ENCODE data around the gene C20orf202.
"Not testable (repeated sequence)": the region's sequence is repeated elsewhere in the genome, so short reads cannot be mapped to it uniquely, and the experiment has no call there.

The C20orf202 gene

DNA sequence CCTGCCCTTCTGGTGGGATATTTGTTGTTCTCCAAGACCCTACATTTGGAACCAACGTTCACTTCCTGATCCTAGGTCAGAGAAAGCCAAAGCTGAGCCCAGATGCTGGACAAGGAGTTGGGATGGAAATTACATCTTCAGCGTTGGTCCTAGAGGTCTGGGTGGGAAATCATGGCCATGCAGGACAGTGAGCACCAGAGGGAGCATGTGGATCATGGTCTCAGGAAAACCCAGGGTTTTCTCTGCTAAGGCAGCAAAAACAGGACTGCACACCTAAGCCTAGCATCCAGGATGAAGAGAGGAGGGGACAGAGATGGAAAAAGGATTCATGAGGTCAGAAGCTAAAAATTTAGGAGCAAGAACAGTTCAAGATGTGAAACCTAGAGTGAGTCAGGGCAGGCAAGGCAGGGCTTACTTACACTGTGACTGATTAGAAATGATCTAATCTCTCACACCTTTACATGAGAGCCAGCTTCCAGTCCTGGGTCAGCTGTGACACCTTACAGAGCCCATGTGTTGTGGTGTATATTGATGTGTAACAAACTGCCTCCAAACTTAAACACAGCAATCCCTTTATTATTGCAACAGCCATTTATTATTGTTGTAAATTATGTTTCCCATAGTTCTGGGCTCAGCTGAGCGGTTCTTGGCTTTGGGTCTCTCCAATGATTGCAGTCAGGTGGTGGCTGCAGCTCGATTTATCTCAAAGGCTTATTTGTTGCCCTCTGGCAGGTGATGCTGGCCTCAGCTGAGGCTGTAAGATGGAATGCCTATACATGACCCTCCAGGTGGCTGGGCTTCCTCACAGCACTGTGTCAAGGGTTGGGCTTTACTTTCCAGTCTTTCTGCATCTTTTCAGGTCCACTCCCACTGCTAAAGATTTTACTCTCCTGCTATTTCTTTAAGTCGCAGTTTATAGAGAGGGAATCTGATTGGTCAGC, 6.5 kb downstream of the C20orf202 start:
- no peak for DNase-seq

DNA sequence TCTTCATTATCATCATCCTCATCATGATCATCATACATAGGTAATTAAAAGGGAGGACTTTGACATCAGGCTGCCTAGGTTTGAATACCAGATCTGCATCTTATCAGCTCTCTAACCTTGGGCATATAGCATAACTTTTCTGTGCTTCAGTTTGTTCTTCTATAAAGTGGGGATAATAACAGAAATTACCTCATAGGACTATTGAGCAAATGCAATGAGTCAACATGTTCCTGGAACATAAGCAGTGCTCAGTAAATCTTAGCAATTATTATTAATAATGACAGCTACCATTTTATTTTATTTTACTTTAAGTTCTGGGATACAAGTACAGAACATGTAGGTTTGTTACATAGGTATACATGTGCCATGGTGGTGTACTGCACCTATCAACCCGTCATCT, 7.2 kb downstream of the C20orf202 start:
- peak; percentile 41 to 53 for DNase-seq

GRCh38 chr20:1212023-1212422, 8.8 kb downstream of the C20orf202 start:
- DNase-seq, result peak; percentile 54 to 75

GRCh38 chr20:1212607-1213396, 9.5 kb downstream of the C20orf202 start:
- DNase-seq, result peak; percentile 69 to 81

- DNase-seq, result no peak
These were observed 11.6 kb downstream of the C20orf202 start for GRCh38 chr20:1214838-1215261.

DNA sequence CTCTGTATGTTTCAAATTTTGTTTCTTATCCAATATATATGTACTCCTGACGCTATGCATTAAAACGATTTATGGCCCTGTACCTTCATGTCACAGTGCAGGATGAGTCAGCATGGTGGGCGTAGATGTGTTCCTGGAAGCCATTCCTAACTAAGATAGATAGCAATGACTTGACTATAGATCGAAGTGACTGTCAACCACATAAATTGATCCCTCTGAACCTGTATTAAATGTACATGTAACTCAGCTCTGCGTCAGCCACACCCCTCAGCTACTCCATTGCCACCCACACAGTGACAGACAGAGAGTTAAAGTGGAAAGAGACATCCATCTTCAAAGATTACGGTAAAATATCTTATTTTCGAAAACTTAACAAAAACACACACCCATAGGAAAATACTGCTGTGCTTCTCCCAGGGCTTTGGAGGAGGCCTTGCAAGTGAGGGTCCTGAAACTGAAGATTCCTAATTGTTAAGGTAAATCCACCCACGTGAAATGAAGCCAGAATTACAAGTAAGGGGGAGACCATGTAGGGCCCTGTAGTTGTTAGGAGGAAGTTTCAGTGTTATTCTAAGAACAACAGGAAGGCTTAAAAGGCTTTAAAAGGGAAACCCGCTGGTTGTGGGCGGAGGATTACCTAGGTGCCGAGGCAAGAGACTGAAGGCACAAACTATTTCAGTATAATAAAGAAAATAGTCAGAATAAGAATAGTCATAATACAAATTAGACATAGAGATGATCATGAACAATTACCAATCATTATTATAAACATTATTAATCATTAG, 12.3 kb downstream of the C20orf202 start:
- DNase-seq, result peak; percentile 16 to 40

GRCh38 chr20:1216527-1217427, 13.5 kb downstream of the C20orf202 start:
- DNase-seq, result not testable (repeated sequence)

DNA sequence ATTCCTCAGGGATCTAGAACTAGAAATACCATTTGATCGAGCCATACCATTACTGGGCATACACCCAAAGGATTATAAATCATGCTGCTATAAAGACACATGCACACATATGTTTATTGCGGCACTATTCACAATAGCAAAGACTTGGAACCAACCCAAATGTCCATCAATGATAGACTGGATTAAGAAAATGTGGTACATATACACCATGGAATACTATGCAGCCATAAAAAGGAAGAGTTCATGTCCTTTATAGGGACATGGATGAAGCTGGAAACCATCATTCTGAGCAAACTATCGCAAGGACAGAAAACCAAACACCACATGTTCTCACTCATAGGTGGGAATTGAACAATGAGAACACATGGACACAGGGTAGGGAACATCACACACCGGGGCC, 19.5 kb downstream of the C20orf202 start:
- DNase-seq, result not testable (repeated sequence)

GRCh38 chr20:1224205-1224890, 21.1 kb downstream of the C20orf202 start:
- DNase-seq, result no peak

DNA sequence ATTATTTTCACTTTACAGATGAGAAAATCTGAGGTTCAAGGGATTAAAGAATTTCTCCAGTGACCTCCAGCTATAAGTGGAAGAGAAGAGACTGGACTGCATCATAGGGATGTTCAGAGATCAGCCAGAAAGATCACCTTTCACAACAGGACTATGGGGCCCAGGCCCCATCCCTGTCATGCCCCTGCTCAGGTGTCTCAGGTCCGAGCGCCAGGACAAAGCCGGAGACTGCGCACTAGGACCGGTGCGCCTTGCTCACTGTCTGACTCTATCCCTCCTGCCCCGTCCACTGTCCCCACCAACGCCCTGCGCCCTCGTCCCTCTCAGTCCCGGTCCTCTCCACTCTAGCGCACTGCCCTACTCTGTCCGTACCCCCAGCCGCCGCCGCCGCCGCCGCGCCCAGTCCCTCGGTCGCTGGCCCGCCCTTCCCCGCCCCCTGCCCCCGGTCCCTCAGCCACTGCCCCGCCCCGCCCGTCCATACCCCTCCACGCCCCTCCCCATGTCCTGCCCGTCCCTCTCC, 22.1 kb downstream of the C20orf202 start:
- DNase-seq, result no peak

DNA sequence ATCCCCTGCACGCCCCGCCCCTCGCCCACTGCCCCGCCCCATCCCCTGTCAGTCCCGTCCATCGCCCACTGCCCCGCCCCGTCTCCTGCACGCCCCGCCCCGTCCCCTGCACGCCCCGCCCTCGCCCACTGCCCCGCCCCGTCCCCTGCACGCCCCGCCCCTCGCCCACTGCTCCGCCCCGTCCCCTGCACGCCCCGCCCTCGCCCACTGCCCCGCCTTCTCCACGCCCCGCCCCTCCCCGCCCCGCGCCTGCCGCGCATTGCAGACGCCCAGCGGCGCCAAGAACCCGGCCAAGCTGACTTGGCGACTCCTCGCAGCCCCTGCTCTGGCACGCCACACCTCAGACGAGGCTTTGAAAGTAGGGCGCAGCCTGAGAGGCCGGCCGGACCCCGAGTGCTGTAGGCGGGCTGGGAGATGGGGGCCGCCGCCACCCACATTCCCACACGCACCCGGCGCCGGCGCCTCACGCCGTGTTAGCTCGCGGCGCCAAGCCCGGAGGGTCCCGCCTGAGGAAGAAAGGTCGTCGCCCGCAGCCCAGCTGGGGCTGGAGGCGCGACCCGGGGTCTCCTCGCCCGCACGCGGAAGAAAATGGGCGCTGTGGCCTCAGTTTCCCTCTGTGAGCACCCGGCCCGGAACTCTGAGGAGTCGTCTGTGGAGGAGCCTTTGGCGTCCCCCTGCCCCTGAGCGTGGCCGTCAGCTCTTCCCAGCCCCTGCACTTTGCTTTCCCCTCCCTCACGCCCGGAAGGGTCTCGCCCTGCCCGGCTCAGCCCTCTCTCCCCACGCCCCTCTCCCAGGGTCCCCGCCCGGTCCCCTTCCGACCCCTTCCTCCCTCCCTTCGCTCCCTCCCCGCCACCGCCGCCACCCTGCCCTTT, 22.8 kb downstream of the C20orf202 start, which contains the start of gene RAD21L1:
Gene RAD21L1, plus strand, starts transcription at position 262 of the 872 bp plus-strand sequence. CDS start 2,410 bp downstream, outside the sequence.
- DNase-seq, result peak; percentile 33 to 64

DNA sequence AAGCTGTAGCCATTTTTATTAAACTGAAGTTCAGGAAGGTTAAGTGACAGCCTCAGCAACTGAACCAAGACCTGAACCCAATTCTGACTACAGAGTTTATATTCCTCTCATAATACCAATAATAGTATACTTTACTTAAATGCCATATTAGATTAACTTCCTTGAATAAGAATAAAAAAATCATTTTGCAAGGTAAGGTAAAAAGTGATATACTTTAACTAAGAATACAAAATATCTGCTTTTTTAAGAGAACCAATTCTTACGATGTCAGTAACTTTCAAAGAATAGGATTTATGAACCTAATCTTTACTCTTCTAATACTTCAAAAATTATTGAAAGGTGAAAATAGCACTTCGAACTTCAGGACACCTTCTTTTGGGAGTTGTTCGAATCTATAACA, 26.3 kb downstream of the C20orf202 start:
- DNase-seq, result no peak

- DNase-seq, result no peak
These were observed 29.2 kb downstream of the C20orf202 start for GRCh38 chr20:1232286-1233111.

GRCh38 chr20:1240549-1240948, 37.3 kb downstream of the C20orf202 start:
- DNase-seq, result no peak

DNA sequence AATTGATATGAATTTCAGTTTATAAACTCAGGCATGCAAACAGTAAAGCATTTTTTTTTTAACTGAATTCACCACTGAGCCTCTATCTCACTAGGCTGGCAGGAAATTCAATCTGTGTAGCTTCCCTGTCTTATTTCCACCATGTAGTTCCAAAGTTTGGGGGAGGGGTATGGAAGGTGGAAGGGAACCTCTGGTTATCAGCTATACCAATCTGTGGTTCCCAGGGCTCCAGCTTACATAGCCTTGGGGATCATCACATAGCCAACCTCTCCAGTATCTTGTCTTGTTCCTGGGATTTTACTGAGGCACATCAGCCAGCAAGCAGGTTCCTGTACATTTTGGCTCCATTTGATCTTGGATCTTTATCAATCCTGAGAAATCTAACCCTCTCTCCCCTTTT, 38.2 kb downstream of the C20orf202 start:
- no peak for DNase-seq

DNA sequence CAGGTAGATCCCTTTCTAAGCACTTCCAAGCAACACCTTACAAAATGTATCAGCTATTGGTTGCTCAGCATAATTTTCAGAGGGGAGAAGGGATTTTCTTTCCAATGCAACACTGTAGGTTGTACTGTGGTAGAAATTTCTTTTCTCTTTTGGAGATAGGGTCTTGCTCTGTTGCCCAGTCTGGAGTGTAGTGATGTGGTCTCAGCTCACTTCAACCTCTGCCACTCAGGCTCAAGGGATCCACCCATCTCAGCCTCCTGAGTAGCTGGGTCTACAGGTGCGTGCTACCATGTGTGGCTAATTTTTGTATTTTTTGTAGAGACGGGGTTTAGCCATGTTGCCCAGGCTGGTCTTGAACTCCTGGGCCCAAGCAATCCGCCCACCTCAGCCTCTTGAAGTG, 38.8 kb downstream of the C20orf202 start:
- DNase-seq, result no peak

GRCh38 chr20:1242530-1242929, 39.3 kb downstream of the C20orf202 start:
- no peak for DNase-seq

DNA sequence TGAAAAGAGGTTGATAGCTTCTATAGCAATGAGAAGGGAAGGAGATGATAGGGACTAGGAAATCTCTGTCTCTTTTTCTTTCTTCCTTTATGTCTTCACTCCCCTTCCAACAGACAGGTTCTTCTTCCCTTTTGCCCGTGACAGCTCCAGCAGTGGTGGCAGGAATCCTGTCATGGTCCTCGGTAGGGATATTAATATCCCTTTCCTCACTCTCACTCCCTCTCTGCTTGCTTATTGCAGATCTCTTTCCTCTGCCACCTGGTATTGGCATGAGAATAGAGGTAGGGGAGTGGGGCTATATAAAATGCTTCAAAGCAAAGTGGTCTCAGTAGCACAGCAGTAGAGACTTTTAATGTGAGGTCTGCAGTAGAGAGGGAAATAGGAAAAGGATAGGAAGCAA, 42.3 kb downstream of the C20orf202 start:
- no peak for DNase-seq

DNA sequence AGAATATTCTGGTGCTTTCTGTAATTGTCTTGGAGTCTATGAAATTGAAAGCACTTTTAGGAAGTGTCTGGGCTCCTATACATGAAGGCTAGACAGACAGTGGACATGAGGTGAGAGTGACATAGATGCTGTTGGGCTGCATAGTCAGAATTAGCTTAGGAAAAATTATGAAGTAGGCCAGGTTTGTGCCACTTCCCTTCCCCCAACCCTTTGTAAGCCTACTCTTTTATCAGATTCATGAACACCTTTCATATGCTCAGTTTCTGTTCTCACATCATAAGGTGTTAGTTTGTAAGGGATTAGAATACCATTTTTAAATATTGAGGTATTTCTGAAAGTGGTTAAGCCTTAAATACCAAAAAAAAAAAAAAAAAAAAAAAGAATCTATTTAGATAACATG, 44.4 kb downstream of the C20orf202 start:
- DNase-seq, result no peak
